GM12878 (cell line): ENCODE results near the gene KIF25.

ENCODE experiments used
- CTCF ChIP-seq, 3 experiments: IDR thresholded peaks in 2 of 3; conservative IDR thresholded peaks in 1 of 3; 2 replicates each; pipeline ENCODE4 v1.5.1; 2011; ENCODE audit warnings: low read depth in 3 of 3, low read length in 3 of 3, mild to moderate bottlenecking in 3 of 3, control low read depth in 2 of 3, moderate library complexity in 2 of 3, inconsistent platforms in 1 of 3, mixed read lengths in 1 of 3; ENCODE audit not compliant: control insufficient read depth in 2 of 3, insufficient read depth in 1 of 3; ENCODE audit errors: extremely low read depth in 1 of 3
- ESRRA ChIP-seq: IDR thresholded peaks from 2 replicates; pipeline ENCODE4 v1.6.1; 2012; ENCODE audit warnings: mild to moderate bottlenecking, low read length, improper control_type of control experiment
- POLR2A ChIP-seq: IDR thresholded peaks from 2 replicates; pipeline ENCODE4 v1.6.1; 2011; ENCODE audit warnings: low read depth, mild to moderate bottlenecking, low read length
- POLR2AphosphoS5 ChIP-seq: IDR thresholded peaks from 2 replicates; pipeline ENCODE4 v1.6.1; 2011; ENCODE audit warnings: mild to moderate bottlenecking, low read length, inconsistent platforms

GRCh38 chr6:168075787-168076202 lies 78.3 kb downstream of the KIF25 start:
- no peak for TF ChIP-seq POLR2AphosphoS5
- TF ChIP-seq ESRRA = no peak
- no peak for TF ChIP-seq POLR2A
- no peak for TF ChIP-seq CTCF (IDR thresholded peaks at IDR 0.05 in 2 of 3, conservative IDR thresholded peaks at IDR 0.05 in 1 of 3; ENCODE audit: control insufficient read depth in 2 of 3, extremely low read depth in 1 of 3, insufficient read depth in 1 of 3, low read depth in 3 of 3, low read length in 3 of 3)
